Lung (tissue), 12 donors: ENCODE measurements around the gene CXCR4. TPM values are rescaled to one million over a fixed set of nuclear protein-coding genes. Genes with fewer than 3 reads are reported as not detected.
A peak's percentile ranks its signal among the peaks of the same experiment; 100 is the strongest.

Experiments
- ATAC-seq: fragments of 200-7000 bp; cut with Tn5 transposase; one replicate; pipeline ENCODE4 v1.9.1; 2020; ENCODE audit warnings: moderate number of reproducible peaks; ENCODE audit not compliant: insufficient read depth, low FRiP score
- DNase-seq, 3 donors: peaks; one replicate each; pipeline ENCODE4 v3.0.0-alpha.2; 2013 to 2017
- H3K27ac ChIP-seq, 2 donors: one replicate each; pipeline ENCODE4 v1.5.1; 2013; ENCODE audit warnings: mild to moderate bottlenecking in 2 of 2, moderate library complexity in 2 of 2, control low read depth in 1 of 2, inconsistent platforms in 1 of 2, low read depth in 1 of 2, low read length in 1 of 2
- H3K27me3 ChIP-seq, 3 donors: one replicate each; pipeline ENCODE4 v1.5.1; 2013; ENCODE audit warnings: low read length in 2 of 3; ENCODE audit not compliant: control insufficient read depth in 3 of 3, insufficient read depth in 3 of 3
- H3K36me3 ChIP-seq, 4 donors: one replicate each; pipeline ENCODE4 v1.5.1; 2013; ENCODE audit warnings: low read length in 4 of 4, mild to moderate bottlenecking in 1 of 4, moderate library complexity in 1 of 4; ENCODE audit not compliant: control insufficient read depth in 4 of 4, insufficient read depth in 4 of 4
- H3K4me1 ChIP-seq, 5 donors: one replicate each; pipeline ENCODE4 v1.5.1; 2013; ENCODE audit warnings: low read length in 5 of 5, mild to moderate bottlenecking in 2 of 5, moderate library complexity in 1 of 5; ENCODE audit not compliant: control insufficient read depth in 5 of 5, insufficient read depth in 5 of 5
- H3K4me3 ChIP-seq: one replicate; pipeline ENCODE4 v1.5.1; 2013; ENCODE audit warnings: mild to moderate bottlenecking, control low read depth, moderate library complexity
- H3K9ac ChIP-seq, 2 donors: one replicate each; pipeline ENCODE4 v1.5.1; 2013; ENCODE audit warnings: low read length in 2 of 2, control low read depth in 1 of 2; ENCODE audit not compliant: insufficient read depth in 1 of 2
- H3K9me3 ChIP-seq, 4 donors: one replicate each; pipeline ENCODE4 v1.5.1; 2013; ENCODE audit warnings: low read length in 3 of 4, mild to moderate bottlenecking in 1 of 4, moderate library complexity in 1 of 4; ENCODE audit not compliant: control insufficient read depth in 4 of 4, insufficient read depth in 3 of 4
- CTCF ChIP-seq: IDR thresholded peaks from 2 replicates; pipeline ENCODE4 v1.5.1; 2012; ENCODE audit warnings: mild to moderate bottlenecking; ENCODE audit errors: control extremely low read depth, extremely low read depth
- WGBS, 2 donors: extraction: QIAGEN DNeasy Blood & Tissue Kit; methylation state at CpG; one replicate each; pipeline ENCODE4 v1.1.7; 2013; 5-methylcytosine and 5-hydroxymethylcytosine counted together
- polyA plus RNA-seq, 2 donors: library from polyadenylated mRNA; stranded (reverse); fragments of 200-250 nt; gene quantifications; one replicate each; pipeline ENCODE4 v1.2.1, GENCODE V29; 2013
- total RNA-seq, 2 donors: library from RNA; depleted of rRNA in 1 of 2; stranded (reverse); fragments of >200 nt in 1 of 2; gene quantifications; one replicate each; pipeline ENCODE4 v1.2.1, GENCODE V29; 2014 to 2021
- donor health status: control.
- donor health status: control.
- donor health status: Bipolar disorder and iron deficiency.
- donor health status: healthy.
- donor health status: DM: yes; HTN: yes; CAD: no.

CXCR4 gene
- total and polyA plus RNA-seq, 4 donors: 17.5 to 214 (median 73.1) TPM

DNA sequence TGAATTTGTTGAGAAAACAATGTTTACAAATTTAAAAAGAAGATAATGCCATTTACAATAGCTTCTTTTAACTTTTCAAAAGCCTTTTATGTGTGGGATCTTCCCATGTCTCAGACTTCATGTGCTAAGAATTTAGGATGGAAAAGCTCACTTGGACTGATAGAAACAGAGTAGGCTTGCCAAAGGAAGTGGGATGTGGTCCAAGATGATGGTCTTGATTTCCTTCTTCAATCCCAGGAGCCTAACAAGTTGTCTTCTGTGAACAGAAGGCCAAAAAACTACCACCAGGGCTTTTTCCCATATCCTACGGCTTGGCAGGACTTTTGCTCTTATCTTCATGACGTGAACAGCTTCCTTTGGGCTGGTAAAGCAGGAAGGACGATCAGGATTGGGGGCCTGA lies 9.5 kb downstream of the CXCR4 start:
- Histone ChIP-seq H3K4me1 (no peaks in the 10 kb centered on the region), H3K36me3 (no peaks in the 10 kb centered on the region), H3K4me3 (no peak overlapping the region), H3K9me3 (no peaks in the 10 kb centered on the region), H3K9ac (no peak overlapping the region), H3K27me3 (peaks cover 0 to 3% (median 0%) of the 10 kb centered on the region in 3 donors), H3K27ac (no peak overlapping the region)
- WGBS, 2 donors: 71 to 87% methylated on average over 3 of the region's 3 CpGs
- TF ChIP-seq CTCF: no peak
- DNase-seq: peak in 1 of 3 donors; percentile 68
- no peak for ATAC-seq

DNA sequence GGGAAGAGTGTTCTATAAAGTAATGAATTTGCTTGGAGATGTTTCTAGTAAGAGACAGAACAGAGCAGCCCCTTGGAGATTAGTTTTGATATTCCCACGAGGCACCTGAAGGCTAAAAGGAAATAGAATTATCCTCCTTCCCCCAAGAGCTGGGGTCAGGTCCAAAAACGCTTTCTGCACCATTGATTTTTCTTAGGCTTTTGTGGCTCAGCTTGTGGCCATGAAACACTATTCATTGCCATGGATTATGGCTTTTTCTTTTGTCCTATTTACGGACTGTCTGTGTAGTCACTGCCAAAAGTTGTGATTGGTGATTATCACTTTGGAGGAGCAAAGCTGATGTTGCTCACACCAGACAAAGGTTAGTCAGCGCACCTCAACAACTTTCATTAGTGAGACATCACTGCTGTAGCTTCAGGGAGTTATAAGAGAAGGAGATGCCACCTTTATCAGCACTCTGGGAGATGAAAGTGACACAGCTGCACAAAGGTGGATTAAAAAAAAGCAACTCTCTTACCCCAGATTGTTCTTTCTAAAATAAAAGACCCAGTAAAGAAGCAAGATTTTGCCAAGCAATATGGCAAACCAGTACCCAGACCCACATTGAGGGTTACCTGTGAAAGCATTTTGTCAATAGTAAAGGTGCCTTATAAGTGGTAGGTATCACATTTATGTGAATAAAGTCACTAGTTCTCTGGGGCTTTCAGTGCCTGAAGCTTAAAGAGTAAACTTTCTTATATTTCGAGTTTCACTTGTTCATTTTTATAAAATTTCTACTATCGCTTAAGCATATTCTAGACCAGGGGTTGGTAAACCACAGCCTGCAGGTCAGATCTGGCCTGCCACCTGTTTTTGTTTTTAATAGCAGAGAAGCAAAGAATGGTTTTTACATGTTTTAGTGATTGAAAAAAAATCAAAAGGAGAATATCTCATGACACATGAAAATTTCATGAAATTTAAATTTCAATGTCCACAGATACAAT lies 10.6 kb downstream of the CXCR4 start:
- TF ChIP-seq CTCF: no peak
- Histone ChIP-seq H3K4me1 (no peaks in the 10 kb centered on the region), H3K9me3 (no peaks in the 10 kb centered on the region), H3K9ac (no peak overlapping the region), H3K36me3 (no peaks in the 10 kb centered on the region), H3K27me3 (peaks cover 0 to 3% (median 0%) of the 10 kb centered on the region in 3 donors), H3K27ac (no peak overlapping the region), H3K4me3 (no peak overlapping the region)
- ATAC-seq: no peak
- WGBS, 2 donors: 86 to 87% methylated on average over 6 of the region's 6 CpGs
- DNase-seq: no peak

DNA sequence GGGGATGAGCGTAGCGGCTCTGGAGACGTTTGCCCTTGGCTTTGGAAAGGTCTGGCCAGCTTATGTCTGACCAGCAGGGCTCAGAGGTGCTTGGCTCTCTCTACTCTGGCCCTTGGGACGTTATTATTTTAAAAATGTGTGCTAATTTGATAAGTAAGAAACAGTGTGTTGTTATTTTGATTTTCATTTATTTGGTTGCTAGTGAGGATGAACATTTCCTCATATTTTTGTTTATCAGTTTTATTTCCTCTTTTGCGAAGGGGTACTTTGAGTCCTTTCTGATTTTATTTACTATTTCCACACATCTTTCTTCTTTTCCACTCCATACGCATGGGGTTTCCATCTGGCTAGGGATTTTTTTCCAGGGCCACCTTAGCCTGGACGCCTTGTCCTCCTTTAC lies 11.4 kb downstream of the CXCR4 start:
- Histone ChIP-seq H3K27ac (no peak overlapping the region), H3K9ac (no peak overlapping the region), H3K4me1 (no peaks in the 10 kb centered on the region), H3K9me3 (no peaks in the 10 kb centered on the region), H3K4me3 (no peak overlapping the region), H3K36me3 (no peaks in the 10 kb centered on the region), H3K27me3 (peaks cover 0 to 3% (median 0%) of the 10 kb centered on the region in 3 donors)
- ATAC-seq (no peak), DNase-seq (no peak)
- TF ChIP-seq CTCF: no peak
- 67 to 76% methylated on average over 7 of the region's 7 CpGs for WGBS, 2 donors
